NCI-H1694 treated with DMSO at 0.1 percent for 48 hours (cell line): ENCODE results near the gene PFKP.
A peak's percentile ranks its signal among the peaks of the same experiment; 100 is the strongest.

ENCODE experiments used
- DNase-seq: peaks from one replicate; lab custom pipeline; 2025; lab: John Stamatoyannopoulos, UW

Gene PFKP

DNA sequence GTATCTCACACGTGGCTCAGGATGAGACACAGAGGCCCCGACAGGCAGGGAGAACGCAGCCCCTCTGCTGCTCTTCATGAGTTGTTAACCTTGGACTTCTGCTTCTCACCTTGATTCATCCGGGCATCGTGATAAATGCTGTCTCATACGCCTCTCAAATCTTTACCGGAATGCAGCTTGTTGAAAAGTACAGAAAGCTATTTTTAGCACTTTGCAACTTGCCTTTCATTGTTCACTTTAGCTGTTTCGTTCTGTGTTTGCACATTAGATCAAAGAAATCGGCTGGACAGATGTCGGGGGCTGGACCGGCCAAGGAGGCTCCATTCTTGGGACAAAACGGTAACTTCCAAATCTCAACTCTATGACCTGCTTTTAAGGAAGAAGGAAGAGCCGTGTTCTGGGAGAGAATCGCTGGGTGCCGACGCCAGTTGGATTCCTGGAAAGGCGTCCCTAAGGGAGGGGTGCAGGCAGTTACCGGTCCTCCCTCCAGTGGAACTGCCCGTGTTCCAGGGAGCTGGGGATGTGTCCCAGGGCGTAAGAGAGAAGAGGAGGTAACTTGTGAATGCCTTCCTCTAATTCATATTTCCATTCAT lies 49.3 kb downstream of the PFKP start:
- no peak for DNase-seq

DNA sequence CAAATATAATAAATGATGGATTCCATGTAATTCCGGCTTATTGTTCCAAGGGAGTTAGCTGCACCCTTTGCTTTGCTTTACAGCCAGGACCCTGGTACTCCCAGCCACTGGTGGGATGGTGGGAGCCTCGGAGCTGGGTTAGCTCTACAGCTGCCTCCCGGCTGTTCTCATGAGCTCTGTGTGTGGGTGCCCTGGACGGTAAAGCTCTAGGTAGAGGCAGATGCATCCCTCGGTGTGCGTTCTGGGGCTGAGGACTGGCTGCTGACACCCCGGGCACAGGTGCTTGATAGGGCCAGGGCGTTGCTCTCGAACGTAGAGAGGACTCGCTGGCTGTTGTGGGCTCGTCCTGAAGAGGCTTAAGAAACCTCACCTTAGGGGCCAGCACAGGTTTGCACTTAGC lies 50.1 kb downstream of the PFKP start:
- no peak for DNase-seq

DNA sequence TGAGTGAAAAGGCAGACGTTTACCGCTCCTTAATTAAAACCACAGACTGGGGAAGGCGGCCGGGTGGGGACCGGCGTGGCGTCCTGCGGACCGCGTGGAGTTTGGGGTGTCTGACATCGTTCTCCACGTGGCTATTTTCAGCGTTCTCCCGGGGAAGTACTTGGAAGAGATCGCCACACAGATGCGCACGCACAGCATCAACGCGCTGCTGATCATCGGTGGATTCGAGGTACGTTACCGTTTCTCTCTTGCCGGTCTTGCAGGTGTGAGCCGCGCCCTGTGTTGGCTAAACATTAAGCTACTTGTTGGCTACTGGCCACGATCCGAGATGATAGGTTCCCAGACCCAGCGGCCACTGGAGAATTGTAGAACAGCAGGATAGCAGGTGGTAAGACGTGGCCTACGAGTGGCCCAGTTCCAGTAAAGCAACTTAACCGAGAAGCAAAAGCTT lies 51.3 kb downstream of the PFKP start:
- DNase-seq: no peak

DNA sequence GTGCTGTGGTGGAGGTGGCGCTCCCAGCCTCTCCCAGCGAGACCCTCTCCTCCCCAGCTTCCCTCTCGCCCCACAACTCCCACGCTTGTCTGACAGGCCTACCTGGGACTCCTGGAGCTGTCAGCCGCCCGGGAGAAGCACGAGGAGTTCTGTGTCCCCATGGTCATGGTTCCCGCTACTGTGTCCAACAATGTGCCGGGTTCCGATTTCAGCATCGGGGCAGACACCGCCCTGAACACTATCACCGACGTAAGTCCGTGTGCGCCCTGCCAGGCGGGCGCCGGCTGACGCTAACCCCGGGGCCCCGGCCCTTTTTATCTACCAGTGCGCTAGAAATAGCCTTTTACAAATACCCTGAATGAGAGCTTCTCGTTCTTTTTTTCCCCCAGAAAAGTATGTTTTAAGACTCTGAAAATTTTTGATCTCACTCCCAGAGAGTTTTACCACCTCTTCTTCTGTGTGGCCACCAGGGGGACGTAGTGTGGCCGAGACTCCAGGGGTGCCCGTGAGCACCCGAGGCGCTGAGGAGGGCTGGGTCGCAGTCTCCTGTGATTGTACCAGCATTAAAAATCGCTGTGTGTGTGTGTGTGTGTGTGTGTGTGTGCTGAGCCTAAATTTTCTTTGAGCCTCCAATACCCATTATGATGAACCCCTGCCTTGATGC lies 52.6 kb downstream of the PFKP start:
- DNase-seq: no peak

DNA sequence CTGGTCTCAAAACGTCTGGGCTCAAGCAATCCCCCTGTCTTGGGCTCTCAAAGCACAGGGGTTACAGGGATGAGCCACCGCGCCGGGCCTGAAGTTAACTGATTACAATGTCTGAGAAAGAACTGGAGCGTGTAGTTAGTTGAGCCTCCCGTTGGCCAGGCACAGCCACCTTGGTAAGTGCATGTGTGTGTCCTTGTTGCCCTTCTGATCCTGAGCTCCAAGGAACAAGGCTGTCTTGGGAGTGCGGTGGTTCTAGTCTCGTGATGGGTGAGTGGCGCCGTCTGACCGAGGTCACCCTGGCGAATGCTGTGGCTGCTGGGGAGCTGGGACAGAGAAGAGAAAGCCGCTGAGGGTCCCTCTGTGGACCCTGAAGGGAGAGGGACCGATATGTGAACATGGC lies 54.7 kb downstream of the PFKP start:
- no peak for DNase-seq

DNA sequence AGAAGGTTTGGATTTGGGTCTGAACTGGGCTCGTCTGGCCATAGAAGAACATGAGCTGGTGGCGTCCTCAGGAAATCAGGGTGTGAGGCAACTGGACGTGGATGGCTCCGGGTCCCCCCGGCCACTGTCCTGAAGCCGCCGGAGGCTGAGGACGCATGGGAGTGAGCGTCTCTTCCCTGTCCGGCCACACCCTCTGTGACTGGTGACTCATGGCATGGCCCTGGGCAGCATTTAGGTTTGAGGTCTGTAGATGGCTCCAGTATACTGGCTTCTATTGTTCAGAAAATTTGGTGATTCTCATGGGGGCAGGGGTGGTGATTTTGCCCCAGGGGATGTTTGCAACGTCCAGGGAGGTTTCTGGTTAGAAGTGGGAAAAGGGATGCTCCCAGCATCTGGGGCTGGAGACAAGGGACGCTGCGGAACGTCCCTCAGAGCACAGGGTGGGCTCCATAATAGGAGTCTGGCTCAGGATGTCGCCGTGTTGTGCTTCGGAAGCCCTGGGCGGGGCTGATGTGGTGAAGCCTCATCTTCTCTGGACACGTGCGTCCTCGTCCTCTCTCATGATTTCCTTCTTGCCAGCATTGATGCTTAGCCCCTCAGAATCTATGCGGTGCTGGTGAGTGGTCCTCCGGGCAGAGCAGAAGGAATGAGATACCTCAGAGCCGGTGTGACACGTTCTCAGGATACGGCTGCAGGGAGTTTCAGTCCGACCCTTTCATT lies 55.3 kb downstream of the PFKP start:
- no peak for DNase-seq

DNA sequence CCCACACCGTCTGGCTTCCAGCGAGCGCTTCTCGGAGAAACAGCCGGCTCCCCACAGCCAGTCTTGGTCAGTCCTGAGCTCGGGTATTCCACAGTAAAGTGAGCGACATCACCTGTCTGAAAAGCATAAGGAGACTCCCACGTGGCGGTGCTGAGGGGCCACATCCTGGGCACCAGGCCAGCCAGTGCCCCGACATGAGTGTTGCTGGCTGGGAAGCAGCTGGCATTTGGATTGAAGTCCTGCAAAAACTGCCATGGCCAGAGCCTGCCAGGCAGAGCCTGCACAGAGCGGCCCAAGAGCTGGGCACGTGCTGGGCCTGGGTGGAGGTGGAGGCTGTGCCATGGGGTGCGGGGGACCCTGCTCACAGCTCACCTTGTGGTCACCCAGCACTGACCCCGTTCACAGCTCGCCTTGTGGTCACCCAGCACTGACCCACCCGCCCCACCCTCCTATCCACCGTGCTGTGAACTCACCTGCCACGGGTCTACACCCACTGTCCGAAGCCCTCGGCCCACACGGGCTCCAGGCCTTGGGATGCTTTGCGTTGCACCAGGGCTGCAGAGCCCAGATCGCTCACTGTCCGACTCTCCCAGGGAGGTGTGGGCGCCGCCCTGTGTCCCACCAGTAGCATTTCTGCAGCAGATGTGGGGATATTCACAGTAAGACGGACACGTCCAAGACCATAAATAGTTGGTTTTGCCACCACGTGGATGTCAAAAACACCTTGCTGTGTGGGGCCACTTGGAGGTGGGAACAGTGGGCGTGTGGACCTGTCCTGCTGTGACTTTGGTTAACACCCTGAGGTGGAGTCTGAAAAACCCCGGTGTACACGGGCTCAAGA lies 56.4 kb downstream of the PFKP start:
- DNase-seq: no peak

DNA sequence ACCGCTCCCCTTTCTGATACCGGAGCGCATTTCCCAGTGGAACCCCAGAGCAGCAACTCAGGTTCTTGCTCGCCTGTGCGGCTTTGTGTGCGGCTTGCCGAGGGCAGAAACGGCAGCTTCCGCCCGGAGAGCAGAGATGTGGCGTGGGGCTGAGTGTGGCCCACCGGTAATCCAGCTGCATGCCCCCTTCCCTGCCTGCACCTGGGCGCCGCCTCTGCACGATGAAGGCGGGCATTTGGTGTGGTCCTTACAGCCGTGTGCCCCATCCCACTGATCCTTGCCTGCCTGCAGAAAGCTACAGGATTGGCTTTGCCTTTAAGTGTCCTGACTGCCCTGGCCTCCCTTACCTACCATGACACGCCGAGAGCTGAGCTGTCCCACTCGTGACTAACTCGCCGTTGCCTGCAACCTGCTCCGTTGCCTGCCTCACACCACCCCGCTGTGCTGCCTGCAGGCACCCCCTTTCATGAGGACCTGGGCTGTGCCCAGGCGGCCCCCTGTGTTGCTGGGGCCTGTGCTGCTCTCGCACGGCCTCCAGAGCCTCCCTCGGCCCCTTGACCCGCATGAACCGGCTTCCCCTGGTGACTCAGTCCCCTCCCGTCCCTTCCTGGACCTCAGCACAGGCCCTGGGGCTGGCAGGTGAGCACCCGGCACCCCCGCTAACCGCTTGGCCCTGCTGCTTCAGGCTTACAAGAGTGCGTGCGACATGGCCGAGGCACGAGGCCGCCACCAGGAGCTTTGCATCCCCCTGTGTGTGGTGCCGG lies 57.2 kb downstream of the PFKP start:
- no peak for DNase-seq

DNA sequence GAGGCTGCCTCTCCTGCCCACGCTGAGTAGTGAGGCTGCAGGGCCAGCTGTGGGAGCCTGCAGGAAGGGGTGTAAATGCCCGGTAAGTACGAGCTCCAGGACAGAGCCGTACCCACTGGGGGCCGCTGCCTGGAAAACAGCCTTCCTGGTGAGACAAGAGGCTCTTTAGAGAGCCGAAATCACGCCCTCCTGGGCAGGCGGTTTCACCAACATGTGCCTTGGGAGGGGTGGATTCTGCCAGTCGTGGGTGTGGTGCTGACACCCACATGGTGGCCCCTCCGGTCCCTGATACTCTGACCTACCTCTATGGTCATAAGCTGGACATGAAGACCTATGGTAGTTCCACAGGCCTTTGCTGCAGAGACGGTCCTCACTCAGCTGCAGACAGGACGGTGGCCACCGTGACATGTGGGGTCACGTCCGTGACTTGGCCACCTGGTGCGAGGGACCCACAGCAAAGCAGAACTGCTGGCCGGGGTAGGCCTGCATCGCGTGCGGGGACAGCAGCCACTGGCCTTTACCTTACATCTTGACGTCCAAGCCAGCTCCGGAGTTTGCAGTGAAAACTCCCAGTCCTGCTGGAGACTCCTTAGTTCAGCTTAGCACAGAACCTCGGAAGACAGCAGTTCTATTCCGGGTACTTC lies 58.3 kb downstream of the PFKP start:
- DNase-seq: no peak

DNA sequence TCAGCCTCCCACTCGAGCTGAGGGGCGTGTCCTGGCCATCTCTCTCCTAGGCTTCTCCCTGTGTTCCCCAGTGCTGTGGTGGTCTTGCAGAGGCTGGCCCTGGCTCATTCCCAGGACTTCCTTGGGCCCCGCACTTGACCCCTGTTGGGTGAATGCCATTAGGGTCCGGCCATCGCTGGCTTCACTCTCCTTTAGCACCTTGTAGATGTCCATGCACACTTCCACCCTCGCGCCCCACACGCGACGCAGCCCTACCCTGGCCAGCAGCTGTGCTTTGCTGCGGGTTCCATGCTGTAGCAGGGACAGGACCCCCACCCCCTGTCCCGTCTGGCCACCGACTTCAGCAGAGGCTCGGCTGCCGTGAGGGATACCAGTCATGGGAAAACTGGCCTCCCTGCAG lies 58.9 kb downstream of the PFKP start:
- no peak for DNase-seq

DNA sequence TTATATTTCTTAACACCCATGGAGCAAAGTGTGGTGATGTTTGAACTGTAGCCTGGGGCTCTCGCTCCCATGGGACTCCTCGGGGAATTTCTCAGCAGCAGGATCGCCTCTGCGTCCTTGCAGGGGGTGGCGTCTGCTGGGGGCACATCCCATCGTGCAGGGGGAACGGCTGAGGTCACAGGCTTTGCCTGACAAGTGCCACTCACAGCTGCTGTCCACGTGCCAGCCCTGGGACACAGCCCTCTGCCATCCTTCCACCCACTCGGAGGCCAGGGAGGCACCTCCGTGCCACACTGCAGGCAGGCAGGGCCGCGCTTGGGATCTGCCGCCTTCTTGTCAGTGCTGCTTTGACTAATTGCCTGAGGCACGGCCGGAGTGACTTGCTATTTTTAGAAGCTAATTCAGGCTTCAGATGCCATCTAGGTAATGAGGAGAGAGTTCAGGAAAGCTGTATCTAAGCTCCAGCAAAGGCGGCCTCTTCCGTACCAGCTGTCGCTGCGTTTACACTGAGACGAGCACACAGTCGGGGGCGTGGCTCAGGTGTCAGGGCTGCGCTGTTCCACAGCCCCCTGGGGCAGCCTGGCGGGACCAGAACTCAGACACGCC lies 59.5 kb downstream of the PFKP start:
- DNase-seq: peak; percentile 90

DNA sequence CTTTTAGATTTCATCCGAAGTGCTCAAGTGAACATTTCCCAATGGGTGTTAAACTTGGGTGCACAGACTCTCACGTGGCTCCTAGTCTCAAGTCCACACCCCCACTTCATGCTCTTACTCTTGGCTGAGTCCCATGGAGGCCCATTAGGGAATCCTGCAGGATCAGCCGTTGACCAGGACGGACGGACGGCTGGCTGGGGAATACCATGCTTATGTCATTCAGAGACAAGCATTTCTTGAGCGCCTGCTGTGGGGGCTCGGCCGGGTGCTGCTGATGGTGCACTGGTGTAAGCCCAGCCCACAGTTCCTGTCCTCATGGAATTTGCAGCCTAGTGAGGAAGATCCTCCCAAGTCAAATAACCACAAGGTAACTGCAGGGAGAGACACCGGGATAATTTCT lies 60.6 kb downstream of the PFKP start:
- DNase-seq: no peak

DNA sequence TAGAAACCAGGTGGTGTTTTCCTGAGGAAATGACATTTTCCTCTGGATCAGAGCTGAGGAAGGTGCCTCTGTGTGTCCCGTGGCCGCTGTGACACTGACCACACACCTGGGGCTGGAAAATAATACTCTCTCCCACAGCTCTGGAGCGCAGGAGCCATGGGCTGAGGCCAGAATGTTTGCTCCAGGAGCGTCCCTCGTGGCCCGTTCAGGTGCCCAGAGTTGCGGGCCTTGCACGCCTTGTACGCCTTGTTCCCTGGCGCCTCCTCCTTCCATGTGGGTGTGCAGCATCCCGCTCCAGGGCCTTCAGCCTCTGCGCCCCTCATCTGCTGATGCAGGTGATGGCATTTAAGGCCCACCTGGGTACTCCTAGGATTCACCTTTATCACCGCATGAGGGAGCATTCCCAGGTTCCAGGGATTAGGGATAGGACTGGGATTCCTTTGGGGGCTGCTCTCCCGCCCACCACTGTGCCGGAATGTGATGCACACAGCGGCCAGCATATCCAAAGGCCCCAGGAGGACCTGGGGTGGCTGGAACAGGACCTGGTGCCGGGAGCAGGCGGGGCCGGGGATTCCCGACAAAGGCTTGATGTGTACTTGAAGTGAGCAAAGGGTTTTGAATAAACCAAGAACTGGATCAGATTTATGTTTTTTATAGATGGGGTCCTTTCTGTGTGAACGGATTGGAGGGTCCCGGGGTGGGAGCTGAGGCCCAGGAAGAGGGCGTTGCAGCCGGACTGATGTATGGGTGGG lies 61.2 kb downstream of the PFKP start:
- DNase-seq: no peak

DNA sequence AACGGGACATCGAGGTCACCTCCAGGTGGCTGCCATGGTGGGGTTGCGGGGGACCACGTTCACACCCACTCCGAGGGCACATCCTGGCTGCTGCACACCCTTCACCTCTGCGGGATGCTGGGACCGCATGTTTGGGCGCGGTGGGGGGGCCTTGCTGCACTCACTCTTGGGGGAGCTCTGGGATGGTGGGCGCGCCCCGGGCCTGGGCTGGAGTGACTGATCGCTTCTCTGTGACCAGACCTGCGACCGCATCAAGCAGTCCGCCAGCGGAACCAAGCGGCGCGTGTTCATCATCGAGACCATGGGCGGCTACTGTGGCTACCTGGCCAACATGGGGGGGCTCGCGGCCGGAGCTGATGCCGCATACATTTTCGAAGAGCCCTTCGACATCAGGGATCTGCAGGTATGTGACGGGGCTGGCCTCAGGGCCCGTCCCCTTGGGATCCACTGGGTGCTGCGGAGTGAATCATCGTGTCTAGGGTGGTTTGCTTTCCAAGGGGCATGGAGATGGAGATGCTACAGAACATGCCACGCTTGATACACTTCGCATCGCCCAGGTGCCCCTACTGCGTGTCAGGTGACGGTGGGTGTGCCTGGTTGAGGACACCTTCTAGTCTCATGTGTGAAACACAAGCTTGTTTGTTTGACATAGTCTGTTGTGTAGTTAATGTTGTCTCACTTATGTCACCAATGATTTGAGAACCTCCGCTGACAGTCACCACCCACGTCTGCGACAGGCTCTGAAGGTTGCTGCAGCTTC lies 62.4 kb downstream of the PFKP start:
- no peak for DNase-seq

DNA sequence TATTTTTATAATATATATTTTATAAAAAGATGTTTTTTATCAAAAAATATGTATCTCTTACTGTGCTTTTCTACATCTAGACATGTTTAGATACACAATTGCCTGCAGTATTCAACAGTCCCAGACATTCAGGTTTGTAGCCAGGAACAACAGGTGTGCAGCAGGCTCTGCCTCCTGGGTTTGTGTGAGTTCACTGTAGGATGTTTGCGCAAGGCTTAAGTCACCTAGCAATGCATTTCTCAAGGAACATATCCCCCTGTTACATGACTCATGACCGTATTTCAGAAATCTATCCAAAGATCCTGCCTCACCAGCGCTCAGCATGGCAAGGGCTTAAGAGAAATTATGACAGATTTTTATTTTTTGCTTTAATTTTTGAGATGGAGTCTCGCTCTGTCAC lies 63.8 kb downstream of the PFKP start:
- no peak for DNase-seq

DNA sequence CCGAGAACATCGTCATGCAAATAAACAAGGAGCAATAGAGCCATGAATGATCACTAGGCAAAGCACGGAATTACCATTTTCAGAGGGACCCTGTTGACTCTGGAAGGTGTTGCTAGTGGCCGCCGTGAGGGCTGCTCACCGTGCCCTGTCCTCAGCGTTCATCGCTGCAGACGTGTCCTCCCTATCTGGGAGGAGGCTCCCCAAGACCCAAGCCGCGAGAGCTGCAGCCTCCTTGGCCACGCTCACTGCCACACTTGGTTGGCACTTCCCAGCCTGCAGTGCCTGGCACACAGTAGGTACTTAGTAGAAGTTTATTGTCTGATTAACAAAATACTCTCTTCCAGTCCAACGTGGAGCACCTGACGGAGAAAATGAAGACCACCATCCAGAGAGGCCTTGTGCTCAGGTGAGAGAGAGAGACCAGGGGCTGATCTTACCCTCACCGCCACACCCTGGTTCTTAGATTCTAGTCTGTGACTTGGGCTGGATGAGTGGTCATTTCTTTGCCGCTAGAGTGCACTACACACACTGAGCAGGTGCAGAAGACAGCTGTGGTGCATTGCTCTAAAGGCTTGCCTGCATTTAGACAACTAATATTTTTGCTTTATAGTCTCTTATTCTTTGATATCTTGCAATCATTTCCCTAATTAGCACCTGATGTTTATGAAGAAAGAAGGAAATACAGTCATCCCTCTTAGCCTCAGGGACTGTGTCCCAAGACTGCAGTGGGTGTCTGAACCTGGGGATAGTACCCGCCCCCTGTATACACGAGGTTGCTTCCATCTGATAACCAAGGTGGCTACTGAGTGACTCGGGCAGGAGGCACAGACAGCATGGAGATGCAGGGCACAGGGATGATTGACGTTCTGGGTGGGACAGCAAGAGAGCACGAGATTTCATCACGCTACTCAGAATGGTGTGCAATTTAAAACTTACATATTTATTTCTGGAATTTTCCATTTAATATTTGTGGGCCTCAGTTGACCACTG lies 65.0 kb downstream of the PFKP start:
- no peak for DNase-seq

DNA sequence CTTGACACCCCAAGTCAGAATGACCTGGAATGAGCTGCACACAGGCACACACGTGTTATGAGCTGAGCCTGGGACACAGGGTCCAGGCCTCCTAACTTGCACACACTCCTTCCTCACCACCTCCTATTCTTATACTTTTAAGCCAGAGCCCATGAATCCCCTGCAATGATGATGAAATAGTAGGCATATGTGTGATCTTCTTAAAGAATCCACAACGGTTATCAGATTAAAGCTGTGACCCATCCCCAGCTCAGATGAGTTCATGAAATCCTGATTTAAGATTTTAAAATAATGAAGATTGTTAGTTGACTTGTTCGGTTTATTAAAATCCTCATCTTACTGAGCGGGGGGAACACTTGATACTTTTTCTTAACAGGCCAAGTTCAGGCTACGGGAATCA lies 66.6 kb downstream of the PFKP start:
- no peak for DNase-seq

DNA sequence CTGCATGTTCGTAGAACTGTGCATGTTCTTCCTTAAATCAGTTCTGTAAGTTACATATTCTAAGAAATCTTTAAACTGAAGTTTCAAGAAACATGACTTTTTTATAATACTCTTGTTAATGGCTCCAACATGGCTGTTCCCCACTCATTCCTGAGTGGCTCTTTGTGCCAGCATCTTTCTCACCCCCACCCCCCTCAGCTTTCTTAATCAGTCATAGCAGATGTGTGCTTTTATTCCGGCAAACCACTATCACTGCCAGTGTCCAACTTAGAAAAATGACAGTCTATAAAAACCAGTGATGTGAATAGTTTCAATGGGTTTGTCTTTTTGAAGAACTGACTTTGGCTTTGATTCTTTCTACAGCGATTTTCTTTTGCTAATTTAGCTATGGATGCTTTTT lies 67.7 kb downstream of the PFKP start:
- no peak for DNase-seq
